Stimulated activated CD4-positive, alpha-beta T cell treated with anti-CD3 and anti-CD28 coated beads, Interleukin-12 subunit alpha, Interleukin-12 subunit beta, amount 100 ng/mL, for 24 hours (primary cell): ENCODE measurements around the gene STK11IP.

Experiments used
- DNase-seq, 2 experiments: peaks; one replicate each; pipeline ENCODE4 v3.0.0-alpha.2; 2020; ENCODE audit warnings: low read depth in 2 of 2

STK11IP gene

DNA sequence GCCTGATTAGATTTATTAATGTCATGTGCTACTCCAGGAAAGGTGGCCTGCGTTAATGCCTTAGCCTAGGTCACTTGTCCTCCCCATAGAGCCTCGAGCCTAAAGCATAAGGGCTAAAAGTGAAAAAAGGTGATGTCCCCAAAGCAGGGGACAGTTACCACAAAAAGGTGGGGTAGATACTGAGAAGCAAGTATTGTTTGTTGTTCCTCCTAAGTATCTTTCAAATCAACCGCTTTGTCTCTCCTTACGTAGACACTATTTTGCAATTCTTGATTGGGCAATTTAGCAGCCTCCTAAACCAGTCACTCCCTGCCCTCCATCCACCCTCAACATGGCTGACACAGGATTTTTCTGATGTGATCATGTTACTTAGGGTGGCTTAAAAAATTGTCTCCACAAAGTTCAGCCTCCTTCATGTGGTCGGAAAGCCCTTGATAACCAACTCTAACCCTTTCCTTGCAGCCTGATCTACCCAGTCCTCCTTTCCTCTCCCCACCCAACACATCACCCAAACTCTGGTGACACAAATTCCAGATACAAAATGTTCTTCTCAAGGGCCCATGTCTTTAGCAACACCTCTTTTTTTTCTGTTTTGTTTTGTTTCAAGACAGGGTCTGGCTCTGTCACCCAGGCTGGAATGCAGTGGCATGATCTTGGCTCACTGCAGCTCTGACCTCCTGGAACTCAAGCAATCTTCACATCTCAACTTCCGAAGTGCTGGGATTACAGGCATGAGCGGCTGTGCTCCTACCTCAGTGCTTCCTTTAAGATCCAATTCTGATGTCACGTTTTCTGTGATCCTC, 18.6 kb upstream of the STK11IP start:
- no peak for DNase-seq

DNA sequence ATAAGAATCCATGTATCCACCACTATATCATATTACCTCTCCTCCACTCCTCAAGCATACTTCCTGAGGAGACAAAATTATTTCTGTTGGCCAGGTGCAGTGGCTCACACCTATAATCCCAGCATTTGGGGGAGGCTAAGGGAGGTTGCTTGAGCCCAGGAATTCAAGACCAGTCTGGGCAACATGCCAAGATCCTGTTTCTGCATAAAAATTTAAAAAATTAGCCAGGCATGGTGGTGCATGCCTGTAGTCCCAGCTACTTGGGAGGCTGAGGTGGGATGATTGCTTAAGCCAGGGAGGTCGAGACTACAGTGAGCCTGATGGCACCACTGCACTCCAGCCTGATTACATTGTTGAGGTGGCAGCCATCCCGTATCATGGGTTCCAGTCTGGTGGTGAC, 16.3 kb upstream of the STK11IP start:
- DNase-seq, result no peak

GRCh38 chr2:219591091-219591490, 6.6 kb upstream of the STK11IP start:
- no peak for DNase-seq

DNA sequence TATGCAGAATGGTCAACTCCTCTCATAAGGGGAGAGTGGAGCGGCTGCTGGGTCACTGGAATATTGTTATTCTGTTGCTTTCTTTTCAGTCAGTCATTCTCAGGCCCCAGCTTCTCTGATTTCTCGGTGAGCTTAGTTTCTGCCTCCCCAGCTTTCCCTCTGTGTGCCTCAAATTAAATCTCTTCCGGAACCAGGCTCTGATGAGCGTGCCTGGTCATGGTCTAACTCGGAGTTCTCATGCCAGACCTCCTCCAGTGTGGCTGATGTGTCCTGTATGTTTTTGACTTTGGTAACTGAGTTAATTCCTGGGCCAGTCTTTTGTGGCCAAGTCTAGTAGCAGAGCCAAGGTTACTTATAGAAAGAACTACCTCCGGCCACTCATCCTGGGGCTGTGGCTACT, 4.9 kb upstream of the STK11IP start:
- DNase-seq, result no peak

DNA sequence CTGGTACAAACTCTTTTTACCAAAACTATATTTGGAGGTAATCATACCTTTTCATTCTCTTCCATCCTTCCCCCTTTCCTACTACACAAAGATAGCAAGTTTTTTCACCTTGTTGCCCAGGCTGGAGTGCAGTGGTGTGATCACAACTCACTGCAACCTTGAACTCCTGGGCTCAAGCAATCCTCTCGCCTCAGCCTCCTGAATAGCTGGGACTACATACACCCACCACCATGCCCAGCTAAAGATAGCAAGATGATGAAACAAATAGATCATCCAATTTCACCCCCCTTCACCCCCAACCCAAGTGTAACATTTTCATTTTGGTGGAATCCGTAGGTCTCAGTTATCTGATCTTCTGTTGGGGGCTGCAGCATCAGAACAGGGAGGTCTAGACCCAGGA, 4.5 kb upstream of the STK11IP start:
- DNase-seq, result no peak

DNA sequence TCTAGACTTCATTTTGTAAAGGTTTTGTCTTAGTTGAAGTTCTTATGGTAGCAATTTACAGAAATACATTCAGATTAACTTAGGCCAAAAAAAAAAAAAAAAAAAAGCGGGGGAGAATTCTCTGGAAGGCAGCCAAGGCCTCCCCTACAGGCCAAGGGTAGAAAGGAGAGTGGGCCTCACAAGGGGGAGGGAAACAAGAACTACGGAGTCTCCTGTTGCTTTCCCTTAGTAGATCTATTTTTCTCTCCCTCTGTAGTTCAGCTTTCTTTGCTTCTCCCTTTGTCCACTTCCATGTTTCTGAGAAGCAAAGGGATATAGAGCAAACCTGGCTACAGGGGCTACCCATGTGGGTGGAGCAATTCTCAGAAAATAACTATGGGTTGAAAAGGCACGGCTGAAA, 2.4 kb upstream of the STK11IP start:
- DNase-seq, result no peak

DNA sequence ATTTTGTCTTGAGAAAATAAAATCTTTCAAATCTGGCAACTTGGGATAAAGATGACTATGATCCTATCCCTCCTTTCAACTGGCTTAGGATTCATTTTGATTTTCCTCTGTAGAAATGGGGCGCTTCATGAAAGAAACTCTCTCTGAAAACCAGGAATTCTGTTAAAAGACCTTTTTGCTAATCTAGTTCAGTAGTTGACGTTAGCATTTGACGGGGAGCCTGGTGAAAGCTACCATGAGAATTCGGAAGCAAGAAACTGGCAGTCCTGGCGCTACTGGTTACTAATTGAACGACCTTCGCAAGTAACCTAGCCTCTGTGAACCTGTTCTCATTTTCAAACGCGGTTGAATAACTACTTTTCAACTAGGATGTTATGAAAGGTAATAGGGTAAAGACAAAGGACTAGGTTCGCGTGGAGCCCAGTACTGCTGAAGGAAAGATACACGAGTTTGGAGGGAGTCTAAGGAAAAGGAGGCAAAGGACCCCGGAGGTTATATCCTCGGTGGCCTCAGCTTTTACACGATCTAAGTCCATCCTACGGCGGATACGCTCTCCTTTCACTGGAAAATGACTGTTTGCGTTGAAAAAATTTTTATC, 604 bp upstream of the STK11IP start:
- DNase-seq, result no peak

GRCh38 chr2:219598308-219599078, 836 bp downstream of the STK11IP start:
- no peak for DNase-seq

GRCh38 chr2:219603771-219604170, 6.1 kb downstream of the STK11IP start:
- DNase-seq, result no peak

GRCh38 chr2:219605607-219605954, 7.9 kb downstream of the STK11IP start:
- DNase-seq, result no peak

- no peak for DNase-seq
These were observed 10.3 kb downstream of the STK11IP start for GRCh38 chr2:219607931-219608330.

GRCh38 chr2:219608399-219608964, 10.8 kb downstream of the STK11IP start:
- DNase-seq, result no peak

- DNase-seq, result no peak
These were observed 11.6 kb downstream of the STK11IP start for GRCh38 chr2:219609149-219609750.

DNA sequence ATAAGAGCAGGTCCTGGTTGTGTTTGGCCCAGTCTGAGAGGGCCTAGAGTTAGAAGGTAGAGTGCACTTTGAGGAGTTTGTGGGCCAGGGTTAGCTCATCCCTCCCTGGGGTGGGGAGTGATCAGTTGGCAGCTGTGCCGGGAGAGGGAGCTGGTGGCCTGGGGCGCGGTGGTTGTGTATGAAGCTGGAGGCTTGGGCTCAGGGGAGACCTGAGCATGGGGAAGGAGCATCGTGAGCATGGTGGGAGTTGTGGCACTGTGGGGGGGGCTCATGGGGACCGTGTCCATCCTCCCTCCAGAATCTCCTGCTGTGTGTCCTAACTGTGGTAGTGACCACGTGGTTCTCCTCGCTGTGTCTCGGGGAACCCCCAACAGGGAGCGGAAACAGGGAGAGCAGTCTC, 13.6 kb downstream of the STK11IP start:
- DNase-seq, result no peak

DNA sequence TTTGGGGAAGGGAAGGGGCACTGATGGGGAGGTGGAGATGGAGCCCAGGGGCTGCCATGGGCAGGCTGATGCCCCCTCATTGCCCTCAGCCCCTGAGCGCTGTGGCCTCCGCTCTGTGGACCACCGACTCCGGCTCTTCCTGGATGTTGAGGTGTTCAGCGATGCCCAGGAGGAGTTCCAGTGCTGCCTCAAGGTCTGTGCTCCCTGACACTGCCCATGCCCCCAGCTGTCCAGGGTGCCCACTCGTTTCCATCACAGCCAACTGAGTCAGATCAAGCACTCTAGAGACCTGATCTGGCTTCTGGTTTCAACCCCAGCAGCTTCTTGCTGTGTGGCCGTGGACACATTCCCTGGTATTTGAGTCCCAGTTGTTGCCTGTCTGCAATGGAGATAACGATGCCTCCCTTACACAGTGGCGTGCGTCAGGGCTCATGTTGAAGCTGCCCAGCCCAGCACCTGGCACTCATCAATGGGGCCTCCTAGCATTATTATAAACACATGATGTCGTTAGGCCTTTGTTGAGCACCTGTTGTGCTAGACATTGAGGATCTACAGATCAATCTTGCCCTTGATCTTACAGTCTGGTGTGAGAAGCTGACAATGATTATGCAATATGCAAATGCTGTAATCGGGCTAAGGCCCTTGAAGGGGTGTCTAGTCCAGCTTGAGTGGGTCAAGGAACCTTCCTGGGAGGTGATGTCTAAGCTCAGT, 14.4 kb downstream of the STK11IP start:
- no peak for DNase-seq

DNA sequence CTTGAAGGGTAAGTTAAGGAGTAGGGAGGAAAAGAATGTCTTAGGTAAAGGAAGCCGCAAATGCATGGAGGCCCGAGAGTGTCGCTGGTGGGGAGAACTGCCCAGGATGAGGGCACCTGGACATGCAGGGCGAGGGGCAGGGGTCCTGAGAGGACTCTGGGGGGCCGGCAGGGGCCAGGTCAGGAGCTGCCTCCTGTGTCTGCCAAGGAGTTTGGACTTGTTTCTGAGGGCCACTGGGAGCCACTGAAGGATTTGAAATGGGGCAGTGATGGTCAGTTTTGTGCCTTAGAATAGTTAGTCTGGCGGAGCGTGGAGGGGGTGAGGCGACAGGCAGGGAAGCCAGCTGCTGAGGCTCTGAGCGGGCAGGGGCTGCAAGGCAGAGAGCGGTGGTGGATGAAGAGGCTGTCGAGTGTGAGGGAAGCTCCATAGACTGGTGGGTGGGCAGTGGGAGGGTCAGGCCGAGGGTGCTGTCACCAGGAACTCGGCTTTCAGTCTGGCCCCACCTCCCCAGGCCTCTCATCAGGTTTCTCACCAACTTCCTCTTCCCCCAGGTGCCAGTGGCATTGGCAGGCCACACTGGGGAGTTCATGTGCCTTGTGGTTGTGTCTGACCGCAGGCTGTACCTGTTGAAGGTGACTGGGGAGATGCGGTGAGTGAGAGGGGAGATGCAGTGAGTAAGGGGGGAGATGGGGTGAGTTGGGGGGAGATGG, 15.1 kb downstream of the STK11IP start:
- no peak for DNase-seq

DNA sequence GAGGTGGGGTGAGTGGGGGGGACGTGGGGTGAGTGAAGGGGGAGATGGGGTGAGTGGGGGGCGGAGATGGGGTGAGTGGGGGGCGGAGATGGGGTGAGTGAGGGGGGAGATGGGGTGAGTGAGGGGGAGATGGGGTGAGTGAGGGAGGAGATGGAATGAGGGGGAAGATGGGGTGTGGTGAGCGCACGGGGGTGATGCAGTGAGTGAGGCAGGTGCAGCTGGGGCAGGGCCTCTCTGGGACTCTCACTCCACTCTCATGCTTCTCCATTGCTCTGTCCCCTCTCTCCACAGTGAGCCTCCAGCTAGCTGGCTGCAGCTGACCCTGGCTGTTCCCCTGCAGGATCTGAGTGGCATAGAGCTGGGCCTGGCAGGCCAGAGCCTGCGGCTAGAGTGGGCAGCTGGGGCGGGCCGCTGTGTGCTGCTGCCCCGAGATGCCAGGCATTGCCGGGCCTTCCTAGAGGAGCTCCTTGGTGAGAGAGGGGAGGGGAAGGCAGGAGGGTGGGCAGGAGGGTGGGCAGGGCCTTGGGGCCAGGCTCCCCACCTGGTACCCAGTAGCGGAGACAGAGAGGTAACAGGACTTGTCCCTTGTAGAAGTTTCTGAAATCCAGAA, 15.9 kb downstream of the STK11IP start:
- no peak for DNase-seq

DNA sequence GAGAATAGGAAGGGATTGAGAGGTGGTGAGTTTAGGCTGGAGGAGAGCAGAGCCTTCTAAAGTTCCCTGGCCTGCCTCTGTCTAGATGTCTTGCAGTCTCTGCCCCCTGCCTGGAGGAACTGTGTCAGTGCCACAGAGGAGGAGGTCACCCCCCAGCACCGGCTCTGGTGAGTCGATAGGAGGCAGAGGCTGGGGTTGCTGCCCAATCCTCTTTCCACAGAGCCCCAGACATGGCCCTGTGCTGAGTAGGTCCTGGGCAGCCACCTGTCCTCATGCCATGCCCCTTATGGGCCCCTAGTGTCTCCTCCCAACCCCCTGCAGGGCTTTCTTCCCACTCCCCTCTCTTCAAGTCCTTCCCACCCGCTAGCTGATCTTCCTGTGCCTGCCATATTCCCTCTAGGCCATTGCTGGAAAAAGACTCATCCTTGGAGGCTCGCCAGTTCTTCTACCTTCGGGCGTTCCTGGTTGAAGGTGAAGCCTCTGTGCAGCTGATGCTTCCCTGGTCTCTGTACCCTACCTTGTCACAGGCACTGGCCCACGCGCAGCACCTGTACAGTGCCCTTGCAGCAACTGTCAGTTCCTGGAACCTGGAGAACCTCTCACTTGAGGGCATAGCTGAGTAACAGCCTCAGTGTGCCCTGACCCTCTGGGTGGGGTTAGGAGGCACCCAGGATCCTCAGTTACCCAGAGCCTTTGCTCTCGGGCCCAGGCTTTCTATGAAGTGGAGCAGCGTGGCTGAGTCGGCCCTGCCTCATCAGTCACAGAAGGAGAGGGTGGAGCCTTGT, 16.6 kb downstream of the STK11IP start:
- DNase-seq, result no peak

DNA sequence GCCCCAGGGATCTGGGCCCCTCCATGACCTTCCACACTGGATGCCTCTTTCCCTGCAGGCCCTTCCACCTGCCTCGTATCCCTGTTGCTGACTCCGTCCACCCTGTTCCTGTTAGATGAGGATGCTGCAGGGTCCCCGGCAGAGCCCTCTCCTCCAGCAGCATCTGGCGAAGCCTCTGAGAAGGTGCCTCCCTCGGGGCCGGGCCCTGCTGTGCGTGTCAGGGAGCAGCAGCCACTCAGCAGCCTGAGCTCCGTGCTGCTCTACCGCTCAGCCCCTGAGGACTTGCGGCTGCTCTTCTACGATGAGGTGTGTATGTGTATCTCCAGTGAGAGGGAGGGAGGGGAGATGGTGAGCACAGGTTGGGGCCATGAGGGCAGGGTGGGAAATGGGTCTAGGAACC, 17.4 kb downstream of the STK11IP start:
- DNase-seq, result no peak

- no peak for DNase-seq
These were observed 18.2 kb downstream of the STK11IP start for GRCh38 chr2:219615894-219616293.
